Endodermal cell (in vitro differentiated cells): ENCODE data around the gene GALNT17. TPM values are rescaled to one million over a fixed set of nuclear protein-coding genes. Genes with fewer than 3 reads are reported as not detected.

Experiments
- DNase-seq: peaks from one replicate; pipeline ENCODE4 v3.0.0-alpha.2; 2017
- H3K27ac ChIP-seq: 2 replicates; pipeline ENCODE4 v1.5.1; 2013; ENCODE audit warnings: mild to moderate bottlenecking, low read depth, low read length, moderate library complexity
- H3K27me3 ChIP-seq: 2 replicates; pipeline ENCODE4 v1.6.1; 2013; ENCODE audit warnings: mild to moderate bottlenecking, low read length, moderate library complexity; ENCODE audit not compliant: insufficient read depth, control insufficient read depth, poor library complexity, severe bottlenecking
- H3K36me3 ChIP-seq: 2 replicates; pipeline ENCODE4 v1.7.0; 2013; ENCODE audit warnings: mild to moderate bottlenecking, low read length, moderate library complexity; ENCODE audit not compliant: control insufficient read depth, insufficient read depth
- H3K4me1 ChIP-seq: one replicate; pipeline ENCODE4 v1.7.0; 2013; ENCODE audit warnings: low read length; ENCODE audit not compliant: control insufficient read depth, insufficient read depth
- H3K4me3 ChIP-seq: 2 replicates; pipeline ENCODE4 v1.5.1; 2013; ENCODE audit warnings: mild to moderate bottlenecking, low read length, moderate library complexity
- H3K9ac ChIP-seq: 2 replicates; pipeline ENCODE4 v1.6.1; 2013; ENCODE audit warnings: mild to moderate bottlenecking, low read length, moderate library complexity; ENCODE audit not compliant: poor library complexity, severe bottlenecking; ENCODE audit errors: extremely low read depth
- H3K9me3 ChIP-seq: 2 replicates; pipeline ENCODE4 v1.6.1; 2013; ENCODE audit warnings: mild to moderate bottlenecking, low read length, moderate library complexity; ENCODE audit not compliant: control insufficient read depth
- H3K27ac Mint-ChIP-seq: 2 replicates; pipeline ENCODE4 v1.8.0; 2020; ENCODE audit warnings: mixed read lengths
- H3K27me3 Mint-ChIP-seq: 2 replicates; pipeline ENCODE4 v1.8.0; 2021; ENCODE audit warnings: mild to moderate bottlenecking, mixed read lengths; ENCODE audit not compliant: insufficient read depth
- H3K36me3 Mint-ChIP-seq: 2 replicates; pipeline ENCODE4 v1.8.0; 2020; ENCODE audit warnings: low read depth, mixed read lengths
- H3K4me1 Mint-ChIP-seq: 2 replicates; pipeline ENCODE4 v1.8.0; 2020; ENCODE audit warnings: mixed read lengths
- H3K4me3 Mint-ChIP-seq: 2 replicates; pipeline ENCODE4 v1.8.0; 2020; ENCODE audit warnings: mild to moderate bottlenecking, moderate library complexity, mixed read lengths
- H3K9me3 Mint-ChIP-seq: 2 replicates; pipeline ENCODE4 v1.8.0; 2020; ENCODE audit warnings: mild to moderate bottlenecking, mixed read lengths
- CTCF ChIP-seq: fragments of 200-600 bp; sonication (generic); conservative IDR thresholded peaks from 2 replicates; pipeline ENCODE4 v1.5.0; 2021; ENCODE audit warnings: antibody characterized with exemption, mild to moderate bottlenecking
- WGBS, 2 experiments: methylation state at CpG; one replicate each; pipeline versions ENCODE4 v1.1.5 to v1.1.7; 2013; ENCODE audit warnings: missing lambda C conversion rate in 2 of 2, mixed read lengths in 1 of 2; ENCODE audit not compliant: insufficient coverage in 1 of 2, insufficient read length in 1 of 2; 5-methylcytosine and 5-hydroxymethylcytosine counted together
- total RNA-seq, 2 donors: library from RNA; stranded (reverse); fragmentation: NEBNext Ultra II Directional in 1 of 2; extraction: Animal tissue kit (Norgen Biotek cat#: 25700) in 1 of 2; gene quantifications; 2 replicates in 1 of 2; 3 replicates in 1 of 2; pipeline ENCODE4 v1.2.1, GENCODE V29; 2021

The GALNT17 gene
- total RNA-seq, 2 donors from 2014 or later: 60.4 to 61.3 TPM

- peaks cover 17% of the 10 kb centered on the region for H3K4me1 ChIP-seq
- no peak overlapping the region for H3K4me3 Mint-ChIP-seq
- no peaks in the 10 kb centered on the region for H3K27me3 ChIP-seq
- H3K9me3 Mint-ChIP-seq: peaks cover 2% of the 10 kb centered on the region
- TF ChIP-seq CTCF: no peak
- H3K9ac ChIP-seq: no peak overlapping the region
- H3K27ac ChIP-seq: no peak overlapping the region
- peaks cover 40% of the 10 kb centered on the region for H3K4me1 Mint-ChIP-seq
- H3K36me3 Mint-ChIP-seq: peaks cover 43% of the 10 kb centered on the region
- peaks cover 34% of the 10 kb centered on the region for H3K36me3 ChIP-seq
- H3K9me3 ChIP-seq: peaks cover 22% of the 10 kb centered on the region
- H3K27ac Mint-ChIP-seq: peak overlapping the region; percentile 62
- no peaks in the 10 kb centered on the region for H3K27me3 Mint-ChIP-seq
- DNase-seq: peak; percentile 64
- WGBS, 2 experiments: 62 to 82% methylated on average over 6 to 7 of the region's 7 CpGs
- H3K4me3 ChIP-seq: no peak overlapping the region
These were observed 372.9 kb downstream of the GALNT17 start for GRCh38 chr7:71504697-71505441.

- peaks cover 18% of the 10 kb centered on the region for H3K9me3 ChIP-seq
- no peak overlapping the region for H3K4me3 ChIP-seq
- 92% methylated on average over 5 to 6 of the region's 6 CpGs for WGBS, 2 experiments
- TF ChIP-seq CTCF: no peak
- H3K4me1 Mint-ChIP-seq: peaks cover 36% of the 10 kb centered on the region
- peaks cover 43% of the 10 kb centered on the region for H3K36me3 Mint-ChIP-seq
- H3K9ac ChIP-seq: no peak overlapping the region
- no peaks in the 10 kb centered on the region for H3K27me3 ChIP-seq
- peak overlapping the region; percentile 44 for H3K27ac Mint-ChIP-seq
- peaks cover 4% of the 10 kb centered on the region for H3K9me3 Mint-ChIP-seq
- peaks cover 41% of the 10 kb centered on the region for H3K36me3 ChIP-seq
- no peaks in the 10 kb centered on the region for H3K27me3 Mint-ChIP-seq
- H3K4me1 ChIP-seq: peaks cover 17% of the 10 kb centered on the region
- H3K27ac ChIP-seq: no peak overlapping the region
- no peak for DNase-seq
- no peak overlapping the region for H3K4me3 Mint-ChIP-seq
These were observed 374.9 kb downstream of the GALNT17 start for GRCh38 chr7:71506822-71507221.

GRCh38 chr7:71507680-71508602, 376.0 kb downstream of the GALNT17 start:
- Histone ChIP-seq H3K36me3 (peaks cover 41% of the 10 kb centered on the region), H3K4me3 (no peak overlapping the region), H3K27me3 (no peaks in the 10 kb centered on the region), H3K4me1 (peaks cover 17% of the 10 kb centered on the region), H3K9ac (peak overlapping the region; percentile 33), H3K9me3 (peaks cover 18% of the 10 kb centered on the region), H3K27ac (no peak overlapping the region)
- Mint-ChIP-seq H3K36me3 (peaks cover 36% of the 10 kb centered on the region), H3K9me3 (peaks cover 5% of the 10 kb centered on the region), H3K27me3 (no peaks in the 10 kb centered on the region), H3K4me3 (no peak overlapping the region), H3K27ac (peak overlapping the region; percentile 96), H3K4me1 (peaks cover 36% of the 10 kb centered on the region)
- no peak for TF ChIP-seq CTCF
- 67 to 84% methylated on average over 9 to 14 of the region's 14 CpGs for WGBS, 2 experiments
- DNase-seq: peak; percentile 56
